GM18505 (cell line): ENCODE measurements around the gene KMO.

Source experiments
- ATAC-seq: cut with Tn5 transposase; IDR thresholded peaks from one replicate; pipeline ENCODE4 v1.9.1; 2021; ENCODE audit not compliant: unreplicated experiment
- POLR2A ChIP-seq: IDR thresholded peaks from 4 replicates; pipeline ENCODE4 v1.6.1; 2011; ENCODE audit warnings: borderline replicate concordance; ENCODE audit not compliant: insufficient read depth, insufficient read length; ENCODE audit errors: extremely low read depth

Gene KMO

DNA sequence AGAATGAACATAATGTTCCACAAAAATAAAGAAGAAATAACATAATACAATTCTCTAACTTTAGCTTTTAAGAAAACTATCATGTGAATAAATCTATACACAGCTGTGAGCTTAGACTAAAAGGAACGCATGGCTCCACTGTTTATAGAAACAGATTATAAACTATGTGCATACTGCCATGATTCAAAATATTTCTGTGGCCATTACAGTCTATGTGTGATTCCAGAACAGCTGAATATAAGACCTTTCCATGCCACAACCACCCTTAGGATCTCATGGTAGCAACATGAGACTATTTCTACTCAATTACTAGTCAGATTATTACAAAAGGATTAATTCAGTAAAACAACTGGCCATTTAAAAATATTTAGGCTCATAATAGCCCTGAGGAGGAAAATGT lies 104.1 kb downstream of the KMO start:
- ATAC-seq = no peak
- TF ChIP-seq POLR2A = no peak

DNA sequence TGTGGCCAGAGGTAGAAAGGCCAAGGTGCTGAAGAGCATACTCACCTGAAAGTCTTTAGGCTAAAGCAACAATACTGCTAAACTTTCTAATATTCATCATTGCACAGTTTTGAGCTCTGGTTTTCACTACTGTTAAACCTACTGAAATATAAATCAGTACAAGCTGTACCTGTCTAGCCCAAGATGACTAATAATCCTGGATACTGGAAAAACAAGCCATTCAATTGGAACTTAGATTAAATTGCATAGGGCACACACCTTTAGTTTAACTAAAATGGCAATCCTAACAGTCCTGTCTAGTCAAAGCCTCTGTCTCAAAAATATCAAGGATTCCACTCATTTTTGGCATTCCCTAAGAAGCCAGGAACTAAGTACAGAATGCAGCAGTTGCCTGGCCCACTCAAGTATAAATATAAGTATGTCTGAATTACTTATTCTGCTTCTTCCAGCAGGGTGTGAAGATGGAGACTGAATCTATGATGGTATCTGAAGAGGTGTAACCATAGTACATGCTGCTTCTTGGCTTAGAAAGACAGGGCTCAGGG lies 104.9 kb downstream of the KMO start:
- no peak for TF ChIP-seq POLR2A
- ATAC-seq = no peak

DNA sequence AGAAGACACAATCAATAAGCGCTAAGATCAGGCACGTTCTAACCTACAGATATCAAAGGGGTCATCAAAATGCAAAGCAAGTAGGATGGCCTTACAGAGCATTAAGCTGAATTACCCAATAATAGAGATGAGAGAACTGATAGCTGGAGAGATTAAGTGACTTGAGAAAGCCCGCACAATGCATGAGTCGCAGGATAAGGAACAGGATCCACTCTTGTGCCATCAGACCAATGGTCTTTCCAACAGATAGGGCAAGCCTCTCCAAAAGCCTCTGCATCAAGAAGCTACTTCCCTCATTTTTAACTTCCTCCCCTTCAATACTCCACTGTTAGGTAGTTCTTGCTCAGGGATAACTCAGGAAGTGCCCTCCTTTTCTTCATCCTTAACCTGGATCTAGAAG lies 105.4 kb downstream of the KMO start:
- TF ChIP-seq POLR2A = no peak

DNA sequence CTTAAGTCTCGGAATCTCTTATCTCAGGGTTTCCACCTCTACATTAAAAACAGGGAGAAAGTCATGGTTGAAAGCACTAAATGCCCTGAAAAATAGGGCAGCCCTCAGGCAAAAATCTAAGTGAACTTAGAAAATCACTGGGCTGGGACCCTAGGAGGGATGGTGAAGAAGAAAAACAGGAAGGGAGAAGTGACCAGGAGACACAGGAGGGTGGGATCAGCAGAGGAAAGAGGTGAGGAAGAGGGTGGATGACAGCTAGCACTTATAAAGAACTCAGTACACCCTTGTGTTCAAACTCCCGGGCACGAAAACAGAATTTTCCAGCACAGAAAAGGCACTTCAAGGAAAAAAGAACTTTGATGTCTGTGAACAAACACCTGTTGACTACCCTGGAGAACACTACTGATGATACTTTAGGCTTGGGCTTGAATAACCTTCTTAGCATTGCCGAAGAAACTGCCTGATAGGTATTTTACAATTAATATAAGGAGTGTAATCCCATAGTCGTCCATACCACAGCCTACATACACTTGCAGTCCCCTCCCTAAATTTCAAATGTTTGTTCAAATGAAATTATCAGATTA lies 106.0 kb downstream of the KMO start:
- no peak for TF ChIP-seq POLR2A
- ATAC-seq = no peak

More for the DNA sequence above, 105.4 kb downstream of the KMO start:
- no peak for ATAC-seq

DNA sequence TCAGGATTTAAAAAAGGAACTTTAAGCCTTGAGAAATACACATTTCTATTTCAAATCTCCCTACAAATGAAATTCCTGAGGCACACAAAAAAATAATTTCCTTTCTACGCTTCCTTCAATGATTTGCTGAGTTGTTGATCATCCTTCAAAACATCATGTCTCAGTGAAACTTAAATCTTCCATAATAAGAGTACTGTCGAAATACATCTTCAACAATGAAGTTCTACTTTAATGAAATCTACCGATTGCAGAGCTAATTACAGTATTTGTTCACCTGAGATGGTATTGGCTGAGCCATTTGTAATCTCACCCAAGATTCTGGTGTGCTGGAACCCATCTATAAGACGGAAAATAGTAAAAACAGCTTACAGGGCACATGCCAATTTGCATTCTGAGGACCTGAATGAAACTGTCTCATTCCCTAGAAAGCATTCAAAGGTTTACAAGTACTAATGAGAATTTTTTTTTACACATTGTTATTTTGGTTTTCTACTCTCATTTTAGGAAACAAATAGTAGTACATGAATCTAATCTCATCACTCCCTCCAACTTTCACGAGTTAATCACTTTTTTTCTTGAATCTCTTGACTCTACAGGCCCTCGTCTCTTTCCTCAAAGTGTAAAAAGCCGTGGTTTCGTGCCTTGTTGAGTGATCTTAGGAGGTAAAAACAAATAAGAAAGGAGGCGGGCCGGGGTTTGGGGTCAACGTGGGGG lies 106.9 kb downstream of the KMO start:
- TF ChIP-seq POLR2A = no peak
- no peak for ATAC-seq

DNA sequence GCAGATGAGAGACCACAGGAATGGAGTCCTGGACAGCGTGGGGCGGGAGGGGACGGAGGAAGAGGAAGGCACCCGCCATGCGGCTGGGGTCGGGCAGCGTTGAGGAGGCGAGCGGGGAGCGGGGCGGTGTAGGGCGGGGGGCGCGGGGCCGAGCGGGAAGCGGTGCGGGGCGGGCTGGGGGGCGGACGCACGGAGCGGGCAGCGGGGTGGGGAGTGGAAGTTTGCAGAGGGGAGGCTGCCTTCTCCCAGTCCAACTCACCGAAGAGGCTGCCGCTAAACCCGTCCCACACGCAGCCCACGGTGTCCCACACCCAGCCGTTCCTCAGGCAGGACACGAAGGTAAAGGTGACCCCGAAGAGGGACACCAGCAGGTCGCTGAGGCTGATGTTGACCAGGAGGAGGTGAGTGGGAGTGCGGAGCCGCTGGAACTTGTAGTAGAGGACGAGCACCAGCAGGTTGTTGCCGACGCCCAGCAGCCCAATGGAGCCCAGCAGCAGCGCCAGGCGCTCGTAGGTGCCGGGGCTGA lies 107.5 kb downstream of the KMO start:
- TF ChIP-seq POLR2A = no peak
- peak; percentile 44 for ATAC-seq

DNA sequence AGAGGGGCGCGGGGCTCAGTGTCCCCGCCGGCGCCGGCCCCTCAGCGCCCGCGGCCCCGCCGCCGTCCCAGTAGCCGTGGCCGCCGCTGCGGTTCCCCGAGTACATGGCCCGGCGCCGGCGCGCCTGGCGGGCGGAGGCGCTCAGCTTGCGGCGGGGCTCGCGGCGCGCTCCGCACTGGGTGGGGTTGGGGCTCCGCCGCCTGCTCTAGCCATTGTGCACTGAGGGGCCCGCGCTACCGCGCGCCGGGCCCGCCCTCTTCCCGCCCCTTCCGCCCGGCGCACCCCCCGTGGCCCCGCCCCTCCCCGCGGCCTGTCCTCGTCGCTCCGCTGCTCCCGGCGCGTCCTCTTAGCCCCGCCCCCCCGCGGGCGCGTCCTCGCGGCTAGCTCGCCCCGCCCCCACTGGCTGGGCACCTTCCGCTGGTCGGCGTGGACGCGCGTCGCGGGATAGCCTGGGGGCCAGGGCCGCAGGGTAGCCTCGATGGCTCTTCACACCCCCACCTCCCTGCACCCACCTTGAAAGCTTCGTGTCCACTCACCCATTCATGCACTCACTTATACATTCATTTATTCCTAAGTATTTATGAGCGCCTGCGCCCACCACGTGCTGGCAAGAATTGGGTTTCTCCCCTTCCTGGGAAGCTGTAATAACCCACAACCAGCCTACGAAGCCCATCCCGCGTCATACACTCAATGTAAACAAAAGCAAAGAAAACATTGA lies 108.1 kb downstream of the KMO start, which contains the start of the genes CHML and OPN3:
CHML (minus strand) TSS at position 221 of the 718 bp plus-strand sequence. CDS start 4,603 bp downstream, outside the sequence.
OPN3 (minus strand) TSS at position 221 of the 718 bp plus-strand sequence; CDS start at position 106, 115 bp downstream.
- ATAC-seq = peak; percentile 94
- TF ChIP-seq POLR2A = peak; percentile 95

DNA sequence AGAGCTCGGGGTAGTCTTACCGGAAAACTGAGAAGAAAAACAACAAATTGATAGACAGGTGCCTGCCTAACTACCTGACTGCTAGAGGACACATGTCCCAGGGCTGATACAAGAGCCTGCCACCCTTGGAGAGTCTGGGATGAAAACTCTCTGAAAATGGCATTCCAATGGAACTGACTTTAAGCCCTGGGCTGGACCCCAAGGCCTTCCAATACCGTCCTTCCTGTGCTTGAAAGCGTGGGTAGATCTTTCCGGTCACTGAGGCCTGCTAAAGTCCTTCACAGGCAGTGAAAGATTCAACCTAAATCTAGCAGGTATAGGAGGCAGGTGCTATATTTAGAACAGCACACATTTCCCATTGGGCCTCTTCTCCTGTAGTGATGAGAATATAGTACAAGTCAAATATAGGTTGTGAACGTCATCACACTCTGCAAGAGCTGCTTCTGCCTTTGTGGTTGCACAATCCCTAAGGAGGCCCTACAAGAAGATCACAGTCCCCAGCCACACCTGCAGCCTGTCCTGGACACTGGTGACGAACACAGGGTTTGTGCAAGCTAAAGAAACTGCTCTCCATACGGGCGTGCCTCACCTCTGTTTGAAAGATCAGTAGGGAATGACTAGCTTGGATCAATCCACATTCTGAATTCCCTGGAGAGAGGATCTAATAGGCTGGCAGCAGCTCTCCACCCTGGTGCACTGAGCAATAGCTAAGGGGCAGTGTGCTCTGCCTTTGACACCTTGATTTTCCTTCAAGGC lies 108.9 kb downstream of the KMO start:
- no peak for ATAC-seq
- no peak for TF ChIP-seq POLR2A

DNA sequence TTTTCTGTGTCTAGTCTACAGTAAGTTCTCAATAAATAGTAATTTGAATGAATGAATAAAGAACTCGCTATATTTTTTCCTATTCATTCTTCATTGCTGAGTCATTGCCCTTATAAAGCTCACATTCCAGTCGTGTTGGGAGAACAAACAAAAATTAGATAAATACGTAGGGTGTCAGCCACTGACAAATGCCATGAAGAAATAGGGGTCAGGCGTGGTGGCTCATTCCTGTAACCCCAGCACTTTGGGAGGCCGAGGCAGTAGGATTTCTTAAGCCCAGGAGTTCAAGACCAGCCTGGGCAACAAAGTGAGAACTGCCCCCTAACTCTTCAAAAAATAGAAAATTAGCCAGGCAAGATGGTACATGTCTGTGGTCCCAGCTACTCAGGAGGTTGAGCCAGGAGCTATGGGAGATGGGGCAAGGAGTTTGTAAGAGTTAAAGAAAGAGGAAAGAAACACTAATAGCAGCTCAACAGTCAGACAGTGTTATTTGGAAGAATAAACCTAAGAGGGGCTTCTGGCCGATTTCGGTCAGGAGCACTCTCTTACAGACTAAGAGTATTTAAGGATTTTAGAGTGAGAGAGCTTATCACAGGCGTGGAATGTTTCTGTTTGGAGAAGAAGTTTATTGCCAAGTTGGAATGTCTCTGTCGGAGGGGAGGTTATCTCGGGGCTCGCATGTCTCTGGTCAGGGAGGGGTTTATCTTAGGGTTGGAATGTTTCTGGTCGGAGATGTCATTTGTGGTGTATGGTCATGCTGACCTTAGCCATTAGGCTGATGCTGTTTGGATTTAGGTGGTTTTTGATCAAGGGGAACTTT lies 109.8 kb downstream of the KMO start:
- no peak for TF ChIP-seq POLR2A
- no peak for ATAC-seq

DNA sequence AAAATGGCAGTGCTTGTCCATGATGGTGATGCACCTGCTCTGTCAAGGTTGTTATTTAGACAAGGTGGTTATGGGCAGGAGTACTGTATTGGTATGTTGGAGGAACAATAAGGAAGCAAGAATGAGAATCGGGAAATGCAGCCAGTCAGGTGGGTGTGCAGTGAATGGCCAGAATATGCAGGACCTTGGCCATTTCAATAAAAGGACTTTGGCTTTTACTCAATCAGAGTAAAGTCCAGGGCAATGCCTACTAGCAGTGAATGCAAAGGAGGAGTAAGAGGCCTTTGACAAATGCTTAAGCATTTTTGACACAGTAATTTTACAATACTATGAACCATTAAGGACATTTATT lies 110.4 kb downstream of the KMO start:
- TF ChIP-seq POLR2A = no peak
- no peak for ATAC-seq

DNA sequence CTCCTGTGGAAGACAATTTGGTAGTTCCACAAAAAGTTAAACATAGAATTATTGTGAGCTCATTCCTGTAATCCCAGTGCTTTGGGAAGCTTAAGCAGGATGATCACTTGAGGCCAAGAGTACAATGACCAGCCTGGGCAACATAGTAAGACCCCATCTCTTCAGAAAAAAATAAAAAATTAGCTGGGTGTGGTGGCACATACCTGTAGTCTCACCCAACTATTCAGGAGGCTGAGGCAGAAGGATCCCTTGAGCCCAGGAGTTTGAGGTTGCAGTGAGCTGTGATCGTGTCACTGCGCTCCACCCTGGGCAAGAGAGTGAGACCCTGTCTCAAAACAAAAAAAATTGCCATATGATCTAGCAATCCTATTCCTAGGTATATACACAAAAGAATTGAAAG lies 112.1 kb downstream of the KMO start:
- no peak for TF ChIP-seq POLR2A
- no peak for ATAC-seq

DNA sequence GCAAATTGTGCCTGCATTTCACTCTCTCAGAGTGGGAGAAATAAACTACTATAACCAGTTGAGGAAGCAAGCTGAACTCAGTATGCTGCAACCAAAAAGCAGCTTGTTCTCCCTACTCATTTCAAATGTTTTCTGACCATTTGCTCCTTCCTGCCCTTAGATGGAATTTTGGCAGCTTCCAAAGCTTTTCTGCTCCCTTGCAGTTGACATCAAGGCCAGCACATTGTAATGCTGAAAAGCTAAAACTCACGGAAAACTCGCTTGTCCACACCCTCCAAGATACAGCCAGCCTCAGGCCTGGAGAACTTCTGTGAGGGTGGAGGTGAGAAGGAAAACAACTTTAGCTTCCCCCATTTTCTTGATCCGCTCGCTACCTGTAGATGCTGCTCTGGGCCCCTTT lies 113.0 kb downstream of the KMO start:
- TF ChIP-seq POLR2A = no peak
- no peak for ATAC-seq
